HepG2 (cell line): ENCODE results near the gene DOCK9. TPM values are rescaled to one million over a fixed set of nuclear protein-coding genes. Genes with fewer than 3 reads are reported as not detected.

Source experiments
- CBFB ChIP-seq: sonication (generic); formaldehyde crosslinking; IDR thresholded peaks from 2 replicates; pipeline ENCODE4 v1.4.0; 2020; ENCODE audit warnings: missing genetic modification reagents
- HOXA5 ChIP-seq: sonication (generic); formaldehyde crosslinking; IDR thresholded peaks from 2 replicates; pipeline ENCODE4 v1.4.0; 2020; ENCODE audit warnings: missing genetic modification reagents
- MBD4 ChIP-seq: IDR thresholded peaks from 2 replicates; pipeline ENCODE4 v1.6.1; 2012; ENCODE audit warnings: low read length, inconsistent platforms, borderline replicate concordance
- NFE2L1 ChIP-seq: sonication (generic); formaldehyde crosslinking; IDR thresholded peaks from 2 replicates; pipeline ENCODE4 v1.4.0; 2020; ENCODE audit warnings: missing genetic modification reagents, mild to moderate bottlenecking, borderline replicate concordance
- NFIC ChIP-seq: IDR thresholded peaks from 2 replicates; pipeline ENCODE4 v1.6.1; 2012; ENCODE audit warnings: mild to moderate bottlenecking, low read length, inconsistent platforms
- PRMT3 ChIP-seq: sonication (generic); formaldehyde crosslinking; IDR thresholded peaks from 2 replicates; pipeline ENCODE4 v1.8.1; 2022; ENCODE audit warnings: low read depth, mild to moderate bottlenecking, moderate library complexity, missing genetic modification reagents, borderline replicate concordance
- RBAK ChIP-seq: sonication (generic); formaldehyde crosslinking; IDR thresholded peaks from 2 replicates; pipeline ENCODE4 v1.5.1; 2020; ENCODE audit warnings: mild to moderate bottlenecking, missing genetic modification reagents
- RXRB ChIP-seq: IDR thresholded peaks from 2 replicates; pipeline ENCODE4 v1.6.1; 2016; ENCODE audit warnings: borderline replicate concordance, missing genetic modification reagents, missing compliant biosample characterization
- SOX6 ChIP-seq, 2 experiments: fragments of 450-650 bp in 1 of 2; sonication (generic) in 1 of 2; formaldehyde crosslinking in 1 of 2; IDR thresholded peaks; 2 replicates each; pipeline versions ENCODE4 v1.4.0 to v1.6.1; 2017 to 2020; ENCODE audit warnings: antibody characterized with exemption in 1 of 2, mild to moderate bottlenecking in 1 of 2, missing genetic modification reagents in 1 of 2
- ZBTB20 ChIP-seq: sonication (generic); formaldehyde crosslinking; IDR thresholded peaks from 2 replicates; pipeline ENCODE4 v1.8.1; 2023; ENCODE audit warnings: missing genetic modification reagents, low read depth, mild to moderate bottlenecking, borderline replicate concordance
- ZFP36 ChIP-seq: fragments of 150-350 bp; IDR thresholded peaks from 2 replicates; pipeline ENCODE4 v1.6.1; 2018; ENCODE audit warnings: borderline replicate concordance, low read length, low read depth; ENCODE audit not compliant: partially characterized antibody
- ZNF260 ChIP-seq: sonication (generic); formaldehyde crosslinking; IDR thresholded peaks from 2 replicates; pipeline ENCODE4 v1.4.0; 2020; ENCODE audit warnings: missing genetic modification reagents, low read depth, mild to moderate bottlenecking, borderline replicate concordance
- ZNF382 ChIP-seq: sonication (generic); formaldehyde crosslinking; IDR thresholded peaks from 2 replicates; pipeline ENCODE4 v1.5.0; 2020; ENCODE audit warnings: missing genetic modification reagents, mild to moderate bottlenecking, borderline replicate concordance
- ZNF629 ChIP-seq: sonication (generic); formaldehyde crosslinking; conservative IDR thresholded peaks from 2 replicates; pipeline ENCODE4 v1.5.0; 2020; ENCODE audit warnings: missing genetic modification reagents
- ZNF652 ChIP-seq: IDR thresholded peaks from 2 replicates; pipeline ENCODE4 v1.6.1; 2016; ENCODE audit warnings: low read depth, borderline replicate concordance
- ZNF674 ChIP-seq: sonication (generic); formaldehyde crosslinking; IDR thresholded peaks from 2 replicates; pipeline ENCODE4 v1.5.0; 2020; ENCODE audit warnings: low read depth, mild to moderate bottlenecking, missing genetic modification reagents
- ZNF7 ChIP-seq: IDR thresholded peaks from 2 replicates; pipeline ENCODE4 v1.6.1; 2016; ENCODE audit warnings: missing biosample characterization, missing genetic modification reagents
- ZNF749 ChIP-seq: sonication (generic); formaldehyde crosslinking; IDR thresholded peaks from 2 replicates; pipeline ENCODE4 v1.8.0; 2022; ENCODE audit warnings: mild to moderate bottlenecking, missing genetic modification reagents, moderate library complexity, borderline replicate concordance
- polyA plus RNA-seq, 8 experiments: library from polyadenylated mRNA; depleted of rRNA in 3 of 8; stranded (reverse) in 7 of 8; unstranded in 1 of 8; fragments of >200 nt; fragmentation: Illumina TruSeq in 4 of 8; extraction: Trizol in 4 of 8; gene quantifications; 2 replicates each; pipeline versions ENCODE4 v1.2.1 to v1.2.3, GENCODE V29; 2011 to 2016; ENCODE audit warnings: low read depth in 4 of 8, missing spikeins in 1 of 8, mixed read lengths in 1 of 8; ENCODE audit not compliant: insufficient read depth in 1 of 8
- total RNA-seq, 5 experiments: library from RNA; depleted of rRNA; stranded (reverse); fragments of >200 nt; fragmentation: Illumina TruSeq; extraction: Trizol; gene quantifications; 2 replicates each; pipeline ENCODE4 v1.2.3, GENCODE V29; 2016; ENCODE audit warnings: low read depth in 1 of 5
- TF ChIP-seq, protein P1 (sequence below): sonication (generic); formaldehyde crosslinking; conservative IDR thresholded peaks from 2 replicates; pipeline ENCODE4 v1.4.0; 2020; ENCODE audit warnings: missing genetic modification reagents
- TF ChIP-seq, protein P2 (sequence below): sonication (generic); formaldehyde crosslinking; IDR thresholded peaks from 2 replicates; pipeline ENCODE4 v1.9.0; 2021; ENCODE audit warnings: missing genetic modification reagents, borderline replicate concordance
- TF ChIP-seq, protein P3 (sequence below): sonication (generic); formaldehyde crosslinking; conservative IDR thresholded peaks from 2 replicates; pipeline ENCODE4 v1.4.0; 2020; ENCODE audit warnings: missing genetic modification reagents
- TF ChIP-seq, protein P4 (sequence below): sonication (generic); formaldehyde crosslinking; IDR thresholded peaks from 2 replicates; pipeline ENCODE4 v1.8.1; 2022; ENCODE audit warnings: low read depth, mild to moderate bottlenecking, missing genetic modification reagents

The DOCK9 gene
- total and polyA plus RNA-seq, 2 of the 13 experiments (the other 11 are each of a cell fraction or from before 2014, with no cell fraction given): 0.44 to 0.97 TPM

DNA sequence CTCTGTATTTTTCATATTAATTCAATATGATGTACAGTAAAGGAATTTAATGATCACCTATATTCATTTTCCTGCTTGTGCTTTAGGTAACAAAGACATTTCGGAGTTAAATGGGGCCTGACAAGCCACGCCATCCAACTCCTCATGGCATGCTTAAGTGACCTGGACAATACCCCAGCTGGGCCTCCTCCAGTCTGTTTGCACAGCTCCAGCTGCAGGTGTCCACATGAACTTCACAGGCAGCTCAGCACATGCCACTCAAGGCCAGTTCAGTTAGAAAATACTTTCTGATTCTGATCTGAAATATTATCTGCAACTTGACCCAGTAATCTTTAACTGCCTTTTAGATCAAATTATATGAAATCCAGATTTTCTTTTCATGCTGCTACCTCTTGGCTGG is 135.8 kb downstream of the DOCK9 start (continued):
- TF ChIP-seq ZNF382 (CRISPR knock-in tag): no peak
- TF ChIP-seq, protein P1, sequence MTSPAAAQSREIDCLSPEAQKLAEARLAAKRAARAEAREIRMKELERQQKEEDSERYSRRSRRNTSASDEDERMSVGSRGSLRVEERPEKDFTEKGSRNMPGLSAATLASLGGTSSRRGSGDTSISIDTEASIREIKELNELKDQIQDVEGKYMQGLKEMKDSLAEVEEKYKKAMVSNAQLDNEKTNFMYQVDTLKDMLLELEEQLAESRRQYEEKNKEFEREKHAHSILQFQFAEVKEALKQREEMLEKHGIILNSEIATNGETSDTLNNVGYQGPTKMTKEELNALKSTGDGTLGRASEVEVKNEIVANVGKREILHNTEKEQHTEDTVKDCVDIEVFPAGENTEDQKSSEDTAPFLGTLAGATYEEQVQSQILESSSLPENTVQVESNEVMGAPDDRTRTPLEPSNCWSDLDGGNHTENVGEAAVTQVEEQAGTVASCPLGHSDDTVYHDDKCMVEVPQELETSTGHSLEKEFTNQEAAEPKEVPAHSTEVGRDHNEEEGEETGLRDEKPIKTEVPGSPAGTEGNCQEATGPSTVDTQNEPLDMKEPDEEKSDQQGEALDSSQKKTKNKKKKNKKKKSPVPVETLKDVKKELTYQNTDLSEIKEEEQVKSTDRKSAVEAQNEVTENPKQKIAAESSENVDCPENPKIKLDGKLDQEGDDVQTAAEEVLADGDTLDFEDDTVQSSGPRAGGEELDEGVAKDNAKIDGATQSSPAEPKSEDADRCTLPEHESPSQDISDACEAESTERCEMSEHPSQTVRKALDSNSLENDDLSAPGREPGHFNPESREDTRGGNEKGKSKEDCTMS (CRISPR knock-in tag): no peak
- peak; percentile 63; the same call in 1 of the 2 replicates for TF ChIP-seq ZNF652 (CRISPR knock-in tag)
- no peak for TF ChIP-seq MBD4
- TF ChIP-seq ZNF7 (CRISPR knock-in tag): no peak
- TF ChIP-seq ZNF260 (CRISPR knock-in tag): no peak
- no peak for TF ChIP-seq NFIC
- TF ChIP-seq RBAK: no peak
- no peak for TF ChIP-seq NFE2L1
- no peak for TF ChIP-seq ZNF629
- TF ChIP-seq PRMT3 (CRISPR knock-in tag): no peak
- TF ChIP-seq, protein P2, sequence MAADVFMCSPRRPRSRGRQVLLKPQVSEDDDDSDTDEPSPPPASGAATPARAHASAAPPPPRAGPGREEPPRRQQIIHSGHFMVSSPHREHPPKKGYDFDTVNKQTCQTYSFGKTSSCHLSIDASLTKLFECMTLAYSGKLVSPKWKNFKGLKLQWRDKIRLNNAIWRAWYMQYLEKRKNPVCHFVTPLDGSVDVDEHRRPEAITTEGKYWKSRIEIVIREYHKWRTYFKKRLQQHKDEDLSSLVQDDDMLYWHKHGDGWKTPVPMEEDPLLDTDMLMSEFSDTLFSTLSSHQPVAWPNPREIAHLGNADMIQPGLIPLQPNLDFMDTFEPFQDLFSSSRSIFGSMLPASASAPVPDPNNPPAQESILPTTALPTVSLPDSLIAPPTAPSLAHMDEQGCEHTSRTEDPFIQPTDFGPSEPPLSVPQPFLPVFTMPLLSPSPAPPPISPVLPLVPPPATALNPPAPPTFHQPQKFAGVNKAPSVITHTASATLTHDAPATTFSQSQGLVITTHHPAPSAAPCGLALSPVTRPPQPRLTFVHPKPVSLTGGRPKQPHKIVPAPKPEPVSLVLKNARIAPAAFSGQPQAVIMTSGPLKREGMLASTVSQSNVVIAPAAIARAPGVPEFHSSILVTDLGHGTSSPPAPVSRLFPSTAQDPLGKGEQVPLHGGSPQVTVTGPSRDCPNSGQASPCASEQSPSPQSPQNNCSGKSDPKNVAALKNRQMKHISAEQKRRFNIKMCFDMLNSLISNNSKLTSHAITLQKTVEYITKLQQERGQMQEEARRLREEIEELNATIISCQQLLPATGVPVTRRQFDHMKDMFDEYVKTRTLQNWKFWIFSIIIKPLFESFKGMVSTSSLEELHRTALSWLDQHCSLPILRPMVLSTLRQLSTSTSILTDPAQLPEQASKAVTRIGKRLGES (CRISPR knock-in tag): no peak
- no peak for TF ChIP-seq ZFP36
- TF ChIP-seq ZNF749: no peak
- no peak for TF ChIP-seq HOXA5
- TF ChIP-seq, protein P3, sequence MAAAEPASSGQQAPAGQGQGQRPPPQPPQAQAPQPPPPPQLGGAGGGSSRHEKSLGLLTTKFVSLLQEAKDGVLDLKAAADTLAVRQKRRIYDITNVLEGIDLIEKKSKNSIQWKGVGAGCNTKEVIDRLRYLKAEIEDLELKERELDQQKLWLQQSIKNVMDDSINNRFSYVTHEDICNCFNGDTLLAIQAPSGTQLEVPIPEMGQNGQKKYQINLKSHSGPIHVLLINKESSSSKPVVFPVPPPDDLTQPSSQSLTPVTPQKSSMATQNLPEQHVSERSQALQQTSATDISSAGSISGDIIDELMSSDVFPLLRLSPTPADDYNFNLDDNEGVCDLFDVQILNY (CRISPR knock-in tag): no peak
- TF ChIP-seq RXRB: peak; percentile 39; the same call in 1 of the 2 replicates
- no peak for TF ChIP-seq ZBTB20
- TF ChIP-seq CBFB: no peak
- TF ChIP-seq, protein P4, sequence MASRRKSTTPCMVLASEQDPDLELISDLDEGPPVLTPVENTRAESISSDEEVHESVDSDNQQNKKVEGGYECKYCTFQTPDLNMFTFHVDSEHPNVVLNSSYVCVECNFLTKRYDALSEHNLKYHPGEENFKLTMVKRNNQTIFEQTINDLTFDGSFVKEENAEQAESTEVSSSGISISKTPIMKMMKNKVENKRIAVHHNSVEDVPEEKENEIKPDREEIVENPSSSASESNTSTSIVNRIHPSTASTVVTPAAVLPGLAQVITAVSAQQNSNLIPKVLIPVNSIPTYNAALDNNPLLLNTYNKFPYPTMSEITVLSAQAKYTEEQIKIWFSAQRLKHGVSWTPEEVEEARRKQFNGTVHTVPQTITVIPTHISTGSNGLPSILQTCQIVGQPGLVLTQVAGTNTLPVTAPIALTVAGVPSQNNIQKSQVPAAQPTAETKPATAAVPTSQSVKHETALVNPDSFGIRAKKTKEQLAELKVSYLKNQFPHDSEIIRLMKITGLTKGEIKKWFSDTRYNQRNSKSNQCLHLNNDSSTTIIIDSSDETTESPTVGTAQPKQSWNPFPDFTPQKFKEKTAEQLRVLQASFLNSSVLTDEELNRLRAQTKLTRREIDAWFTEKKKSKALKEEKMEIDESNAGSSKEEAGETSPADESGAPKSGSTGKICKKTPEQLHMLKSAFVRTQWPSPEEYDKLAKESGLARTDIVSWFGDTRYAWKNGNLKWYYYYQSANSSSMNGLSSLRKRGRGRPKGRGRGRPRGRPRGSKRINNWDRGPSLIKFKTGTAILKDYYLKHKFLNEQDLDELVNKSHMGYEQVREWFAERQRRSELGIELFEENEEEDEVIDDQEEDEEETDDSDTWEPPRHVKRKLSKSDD (CRISPR knock-in tag): no peak
- no peak for TF ChIP-seq SOX6 (IDR thresholded peaks at IDR 0.05)
- peak; percentile 29; the same call in 1 of the 2 replicates for TF ChIP-seq SOX6 (CRISPR knock-in tag; IDR thresholded peaks at IDR 0.05)
- TF ChIP-seq ZNF674 (CRISPR knock-in tag): no peak
